GM12878 (cell line): ENCODE data around the gene C11orf91. TPM values are rescaled to one million over a fixed set of nuclear protein-coding genes. Genes with fewer than 3 reads are reported as not detected.

Experiments
- ATAC-seq: fragments of 200-7000 bp; cut with Tn5 transposase; 3 replicates; pipeline ENCODE4 v1.9.1; 2020; ENCODE audit warnings: mild to moderate bottlenecking, moderate library complexity
- BruUV-seq: library from RNA; stranded (reverse); fragments of 400-500 nt; replicated peaks from 2 replicates; lab custom pipeline; 2021; lab: Mats Ljungman, UMichigan
- CTCF ChIA-PET: fragments of 300-600 bp; sonication (Branson Sonifier 250); formaldehyde crosslinking; extraction: SDS; loops from one replicate; lab custom pipeline; 2021; ENCODE audit warnings: inconsistent platforms; lab: Yijun Ruan, JAX
- POLR2A ChIA-PET: fragments of 350-600 bp; formaldehyde crosslinking; extraction: SDS; loops from one replicate; lab custom pipeline; 2021; ENCODE audit warnings: inconsistent platforms; lab: Charles Lee
- RAD21 ChIA-PET: fragments of 300-600 bp; sonication (Branson Sonifier 250); formaldehyde crosslinking; loops from one replicate; lab custom pipeline; 2023; ENCODE audit warnings: antibody characterized with exemption; ENCODE audit not compliant: unreplicated experiment; lab: Charles Lee
- SMC1A ChIA-PET: fragments of 300-600 bp; sonication (Branson Sonifier 250); formaldehyde crosslinking; loops from one replicate; lab custom pipeline; 2023; ENCODE audit not compliant: unreplicated experiment, uncharacterized antibody; lab: Charles Lee
- DNase-seq: peaks from one replicate; pipeline ENCODE4 v3.0.0-alpha.2; 2011; ENCODE audit warnings: low read depth, low spot score
- FAIRE-seq: peaks from 3 replicates; lab custom pipeline; 2011; peaks lifted over from hg19 to GRCh38; lab: Jason Lieb, UNC
- H2AFZ ChIP-seq: 2 replicates; pipeline ENCODE4 v1.6.0; 2011; ENCODE audit warnings: low read depth, low read length, control low read depth; ENCODE audit not compliant: control insufficient read depth
- H3K27ac ChIP-seq: 2 replicates; pipeline ENCODE4 v1.5.1; 2011; ENCODE audit warnings: control low read depth; ENCODE audit not compliant: control insufficient read depth, insufficient read depth
- H3K27me3 ChIP-seq, 2 experiments: replicated peaks in 1 of 2; 2 replicates each; pipeline versions ENCODE4 v1.6.0 to v1.6.1; 2011; ENCODE audit warnings: low read length in 1 of 2; ENCODE audit not compliant: control insufficient read depth in 2 of 2, insufficient read depth in 2 of 2
- H3K36me3 ChIP-seq, 2 experiments: 2 replicates each; pipeline ENCODE4 v1.5.1; 2011; ENCODE audit warnings: low read length in 1 of 2; ENCODE audit not compliant: control insufficient read depth in 2 of 2, insufficient read depth in 2 of 2
- H3K4me1 ChIP-seq: 2 replicates; pipeline ENCODE4 v1.6.1; 2011; ENCODE audit warnings: mild to moderate bottlenecking, low read length, moderate library complexity, mixed read lengths; ENCODE audit not compliant: control insufficient read depth, insufficient read depth
- H3K4me2 ChIP-seq: 2 replicates; pipeline ENCODE4 v1.6.0; 2011; ENCODE audit warnings: control low read depth; ENCODE audit not compliant: control insufficient read depth, insufficient read depth
- H3K4me3 ChIP-seq: fragments of 200-600 bp; sonication (generic); 2 replicates; pipeline ENCODE4 v1.5.1; 2016
- H3K79me2 ChIP-seq: 2 replicates; pipeline ENCODE4 v1.6.0; 2011; ENCODE audit warnings: low read length; ENCODE audit not compliant: control insufficient read depth, insufficient read depth
- H3K9ac ChIP-seq: 2 replicates; pipeline ENCODE4 v1.8.0; 2011; ENCODE audit warnings: low read length, control low read depth, mixed read lengths; ENCODE audit not compliant: control insufficient read depth, insufficient read depth
- H3K9me3 ChIP-seq: replicated peaks from 3 replicates; pipeline ENCODE4 v1.5.1; 2011; ENCODE audit warnings: mild to moderate bottlenecking, low read length; ENCODE audit not compliant: control insufficient read depth, insufficient read depth
- H4K20me1 ChIP-seq: 2 replicates; pipeline ENCODE4 v1.6.0; 2011; ENCODE audit not compliant: control insufficient read depth, insufficient read depth
- BCL11A ChIP-seq: IDR thresholded peaks from 2 replicates; pipeline ENCODE4 v1.6.1; 2011; ENCODE audit warnings: low read depth, low read length
- CEBPB ChIP-seq, 2 experiments: fragments of 150-350 bp in 1 of 2; IDR thresholded peaks; 2 replicates each; pipeline ENCODE4 v1.6.1; 2012 to 2014; ENCODE audit warnings: low read depth in 2 of 2, low read length in 2 of 2, borderline replicate concordance in 1 of 2, inconsistent platforms in 1 of 2
- HCFC1 ChIP-seq: fragments of 150-350 bp; IDR thresholded peaks from 2 replicates; pipeline ENCODE4 v1.6.1; 2014; ENCODE audit warnings: low read length
- NR2F1 ChIP-seq: fragments of 450-650 bp; conservative IDR thresholded peaks from 2 replicates; pipeline ENCODE4 v1.6.1; 2017; ENCODE audit warnings: mild to moderate bottlenecking
- TBL1XR1 ChIP-seq: IDR thresholded peaks from 2 replicates; pipeline ENCODE4 v1.6.1; 2012; ENCODE audit warnings: low read depth, low read length, improper control_type of control experiment
- YBX1 ChIP-seq: fragments of 450-650 bp; IDR thresholded peaks from 2 replicates; pipeline ENCODE4 v1.6.1; 2016; ENCODE audit warnings: antibody characterized with exemption
- ZNF592 ChIP-seq: fragments of 450-650 bp; IDR thresholded peaks from 2 replicates; pipeline ENCODE4 v1.6.1; 2017; ENCODE audit warnings: mild to moderate bottlenecking, moderate library complexity
- ZNF622 ChIP-seq: fragments of 450-650 bp; IDR thresholded peaks from 2 replicates; pipeline ENCODE4 v1.6.1; 2017; ENCODE audit warnings: mild to moderate bottlenecking, inconsistent platforms
- WGBS: methylation state at CpG from one replicate; pipeline ENCODE4 v1.1.6; 2016; ENCODE audit warnings: low lambda C conversion rate; ENCODE audit not compliant: insufficient replicate concordance, insufficient coverage; ENCODE audit errors: missing lambda C conversion rate; 5-methylcytosine and 5-hydroxymethylcytosine counted together
- in situ Hi-C: fragments of 300-500 bp; cut with MboI; formaldehyde crosslinking; loops from 9 replicates; pipeline ENCODE4 v1.14.3; 2018; ENCODE audit warnings: mixed read lengths
- intact Hi-C: fragments of 100-400 bp; cut with micrococcal nuclease; formaldehyde crosslinking; loops from one replicate; pipeline ENCODE4 v1.14.2; 2022; ENCODE audit not compliant: unreplicated experiment
- polyA plus RNA-seq, 11 experiments: library from polyadenylated mRNA; depleted of rRNA in 4 of 11; unstranded in 6 of 11; stranded (reverse) in 5 of 11; fragments of >200 nt; fragmentation: Nextera tagmentation in 4 of 11; fragmentation: Illumina TruSeq in 1 of 11; extraction: Ambion mirVana in 4 of 11; extraction: Trizol in 1 of 11; gene quantifications; 1 replicate in 1 of 11; 2 replicates in 10 of 11; pipeline versions ENCODE4 v1.2.1 to v1.2.3, GENCODE V29; 2011 to 2016; ENCODE audit warnings: inconsistent platforms in 2 of 11, missing spikeins in 2 of 11, low read depth in 1 of 11
- total RNA-seq, 4 experiments: library from RNA; depleted of rRNA in 3 of 4; stranded (reverse); fragments of >200 nt in 3 of 4; fragmentation: Illumina TruSeq in 1 of 4; extraction: Trizol in 1 of 4; gene quantifications; 2 replicates each; pipeline versions ENCODE4 v1.2.1 to v1.2.3, GENCODE V29; 2013 to 2021

Gene C11orf91
- total and polyA plus RNA-seq, 10 of the 15 experiments (the other 5 are each of a cell fraction or from before 2014, with no cell fraction given): not detected

- intact Hi-C loops: no loop called here
- H4K20me1 ChIP-seq: no peaks in the 10 kb centered on the region
- peaks cover 4% of the 10 kb centered on the region for H3K4me1 ChIP-seq
- DNase-seq (no peak), FAIRE-seq (no peak), ATAC-seq (no peak)
- ChIA-PET CTCF (no interaction called here), RAD21 (no interaction called here), SMC1A (no interaction called here), POLR2A (no interaction called here)
- H3K36me3 ChIP-seq: no peaks in the 10 kb centered on the region
- H3K27ac ChIP-seq: no peak overlapping the region
- 97% methylated on average over 6 of the region's 6 CpGs for WGBS
- no peak overlapping the region for H3K4me2 ChIP-seq
- H3K9ac ChIP-seq: no peak overlapping the region
- H3K27me3 ChIP-seq: no peaks in the 10 kb centered on the region
- H2AFZ ChIP-seq: no peak overlapping the region
- in situ Hi-C loops: no loop called here
- no peak overlapping the region for H3K4me3 ChIP-seq
- H3K79me2 ChIP-seq: no peaks in the 10 kb centered on the region
- TF ChIP-seq TBL1XR1: no peak
- TF ChIP-seq YBX1: no peak
- TF ChIP-seq NR2F1: no peak
- TF ChIP-seq BCL11A: no peak
- no peak for TF ChIP-seq CEBPB (IDR thresholded peaks at IDR 0.05; ENCODE audit: borderline replicate concordance in 1 of 2, low read depth in 2 of 2, low read length in 2 of 2)
- no peak for TF ChIP-seq HCFC1
- no peak for TF ChIP-seq ZNF592
- no peak for TF ChIP-seq ZNF622
- H3K9me3 ChIP-seq: no peaks in the 10 kb centered on the region
- no TSS peak for BruUV-seq
Observed at GRCh38 chr11:33668468-33668825, 32.2 kb downstream of the C11orf91 start.
